Endothelial cell (in vitro differentiated cells): ENCODE data around the gene DDX18. TPM values are rescaled to one million over a fixed set of nuclear protein-coding genes. Genes with fewer than 3 reads are reported as not detected.

ENCODE experiments used
- DNase-seq: peaks from one replicate; pipeline ENCODE4 v3.0.0; 2021; ENCODE audit warnings: low spot score
- H3K27ac Mint-ChIP-seq: one replicate; pipeline ENCODE4 v1.8.0; 2021; ENCODE audit warnings: mixed read lengths, inconsistent platforms; ENCODE audit not compliant: unreplicated experiment
- H3K27me3 Mint-ChIP-seq: one replicate; pipeline ENCODE4 v1.8.0; 2021; ENCODE audit warnings: mild to moderate bottlenecking, moderate library complexity, mixed read lengths, inconsistent platforms; ENCODE audit not compliant: unreplicated experiment
- H3K36me3 Mint-ChIP-seq: one replicate; pipeline ENCODE4 v1.8.0; 2021; ENCODE audit warnings: mild to moderate bottlenecking, low read depth, mixed read lengths, inconsistent platforms; ENCODE audit not compliant: unreplicated experiment
- H3K4me1 Mint-ChIP-seq: one replicate; pipeline ENCODE4 v1.8.0; 2021; ENCODE audit warnings: mild to moderate bottlenecking, mixed read lengths, inconsistent platforms; ENCODE audit not compliant: unreplicated experiment
- H3K4me3 Mint-ChIP-seq: one replicate; pipeline ENCODE4 v1.8.0; 2021; ENCODE audit warnings: mild to moderate bottlenecking, mixed read lengths, inconsistent platforms; ENCODE audit not compliant: unreplicated experiment
- H3K9me3 Mint-ChIP-seq: one replicate; pipeline ENCODE4 v1.8.0; 2021; ENCODE audit warnings: mixed read lengths, inconsistent platforms; ENCODE audit not compliant: unreplicated experiment
- CTCF ChIP-seq: fragments of 200-600 bp; sonication (generic); IDR thresholded peaks from one replicate; pipeline ENCODE4 v1.5.0; 2021; ENCODE audit warnings: antibody characterized with exemption; ENCODE audit not compliant: unreplicated experiment
- total RNA-seq: library from RNA; stranded (reverse); fragmentation: NEBNext Ultra II Directional; extraction: Animal tissue kit (Norgen Biotek cat#: 25700); gene quantifications from one replicate; pipeline ENCODE4 v1.2.1, GENCODE V29; 2021; ENCODE audit not compliant: unreplicated experiment

The DDX18 gene
- total RNA-seq, 1 donor from 2014 or later, result 67.3 TPM

GRCh38 chr2:117775703-117776219 lies 38.7 kb upstream of the DDX18 start:
- DNase-seq, result no peak
- no peak for TF ChIP-seq CTCF
- no peak overlapping the region for H3K4me3 Mint-ChIP-seq
- no peaks in the 10 kb centered on the region for H3K9me3 Mint-ChIP-seq
- H3K27ac Mint-ChIP-seq, result no peak overlapping the region
- H3K4me1 Mint-ChIP-seq, result no peaks in the 10 kb centered on the region
- H3K36me3 Mint-ChIP-seq, result no peaks in the 10 kb centered on the region
- H3K27me3 Mint-ChIP-seq, result no peaks in the 10 kb centered on the region

GRCh38 chr2:117776888-117777287 lies 37.6 kb upstream of the DDX18 start:
- Mint-ChIP-seq H3K4me1 (no peaks in the 10 kb centered on the region), H3K9me3 (no peaks in the 10 kb centered on the region), H3K27me3 (no peaks in the 10 kb centered on the region), H3K27ac (no peak overlapping the region), H3K4me3 (no peak overlapping the region), H3K36me3 (no peaks in the 10 kb centered on the region)
- TF ChIP-seq CTCF, result no peak
- no peak for DNase-seq

GRCh38 chr2:117785740-117786139 lies 28.8 kb upstream of the DDX18 start:
- no peaks in the 10 kb centered on the region for H3K36me3 Mint-ChIP-seq
- peak; percentile 70 for TF ChIP-seq CTCF
- H3K27me3 Mint-ChIP-seq, result peaks cover 3% of the 10 kb centered on the region
- peaks cover 5% of the 10 kb centered on the region for H3K9me3 Mint-ChIP-seq
- no peak overlapping the region for H3K27ac Mint-ChIP-seq
- no peak overlapping the region for H3K4me3 Mint-ChIP-seq
- H3K4me1 Mint-ChIP-seq, result no peaks in the 10 kb centered on the region
- peak; percentile 55 for DNase-seq

- Mint-ChIP-seq H3K9me3 (peaks cover 5% of the 10 kb centered on the region), H3K36me3 (no peaks in the 10 kb centered on the region), H3K4me1 (no peaks in the 10 kb centered on the region), H3K27ac (no peak overlapping the region), H3K4me3 (no peak overlapping the region), H3K27me3 (peaks cover 3% of the 10 kb centered on the region)
- no peak for TF ChIP-seq CTCF
- no peak for DNase-seq
These were observed 28.0 kb upstream of the DDX18 start for GRCh38 chr2:117786520-117786919.

GRCh38 chr2:117789505-117789904 lies 25.0 kb upstream of the DDX18 start:
- DNase-seq, result no peak
- peaks cover 5% of the 10 kb centered on the region for H3K9me3 Mint-ChIP-seq
- TF ChIP-seq CTCF, result no peak
- H3K4me1 Mint-ChIP-seq, result no peaks in the 10 kb centered on the region
- H3K27me3 Mint-ChIP-seq, result peaks cover 3% of the 10 kb centered on the region
- H3K27ac Mint-ChIP-seq, result no peak overlapping the region
- H3K4me3 Mint-ChIP-seq, result no peak overlapping the region
- no peaks in the 10 kb centered on the region for H3K36me3 Mint-ChIP-seq
